ENCODE data around the gene SLX4IP. TPM values are rescaled to one million over a fixed set of nuclear protein-coding genes. Genes with fewer than 3 reads are reported as not detected.

SLX4IP gene
- total RNA-seq, 1 experiment from 2014 or later: 11.1 TPM

GRCh38 chr20:10658876-10659632 is 223.9 kb downstream of the SLX4IP start:
- Histone ChIP-seq H3K4me1 (ENCODE audit: control insufficient read depth in 1 of 2, insufficient read depth in 2 of 2, low read length in 2 of 2) (no peaks in the 10 kb centered on the region), H3K9me3 (ENCODE audit: control insufficient read depth in 1 of 2, insufficient read depth in 1 of 2, low read depth in 1 of 2, low read length in 2 of 2) (no peaks in the 10 kb centered on the region), H3K36me3 (ENCODE audit: control insufficient read depth in 1 of 2, insufficient read depth in 2 of 2, low read length in 2 of 2) (peaks cover 39 to 78% of the 10 kb centered on the region in 2 experiments; a peak in 3 of 4 replicates), H3K9ac (ENCODE audit: low read length) (no peak overlapping the region), H3K79me2 (ENCODE audit: insufficient read depth, low read length) (no peaks in the 10 kb centered on the region), H3K4me3 (replicated peaks in 1 of 2; ENCODE audit: low read depth in 1 of 2, low read length in 2 of 2) (no peak overlapping the region), H3K9me2 (ENCODE audit: insufficient read depth) (no peaks in the 10 kb centered on the region), H2AFZ (ENCODE audit: low read depth, low read length, poor library complexity, severe bottlenecking) (no peak overlapping the region), H4K20me1 (ENCODE audit: insufficient read depth) (no peaks in the 10 kb centered on the region; the same call in 1 of the 2 replicates), H3K27me3 (ENCODE audit: insufficient read depth, low read length) (no peaks in the 10 kb centered on the region), H3K4me2 (ENCODE audit: low read length) (no peak overlapping the region), H3K27ac (ENCODE audit: low read depth, low read length) (no peak overlapping the region)
- no peak for ATAC-seq
- intact Hi-C loops (cut with micrococcal nuclease): no loop called here
- ChIA-PET CTCF (no interaction called here), POLR2A (no interaction called here), RAD21 (ENCODE audit: low non-redundant PET in 1 of 2, low total read pairs in 2 of 2, uncharacterized antibody in 2 of 2, unreplicated experiment in 2 of 2) (no interaction called here)
- TF ChIP-seq SRF (IDR thresholded peaks at IDR 0.05; ENCODE audit: low read depth) (no peak), EZH2 (IDR thresholded peaks at IDR 0.05) (no peak), FOSL1 (IDR thresholded peaks at IDR 0.05; ENCODE audit: low read depth) (no peak), YY1 (IDR thresholded peaks at IDR 0.05; ENCODE audit: extremely low read depth, insufficient replicate concordance, low read depth, low read length) (no peak), MAX (IDR thresholded peaks at IDR 0.05) (no peak), REST (IDR thresholded peaks at IDR 0.05; ENCODE audit: low read depth) (no peak), RAD21 (IDR thresholded peaks at IDR 0.05; ENCODE audit: low read depth) (no peak), TCF7L2 (IDR thresholded peaks at IDR 0.05; ENCODE audit: borderline replicate concordance, extremely low read depth, insufficient read depth, insufficient read length) (no peak), ZNF274 (IDR thresholded peaks at IDR 0.05; ENCODE audit: low read depth, low read length) (no peak), POLR2A (IDR thresholded peaks at IDR 0.05; ENCODE audit: borderline replicate concordance, extremely low read depth, insufficient read depth, insufficient read length) (no peak), EZH2phosphoT487 (IDR thresholded peaks at IDR 0.05; ENCODE audit: borderline replicate concordance) (no peak), JUND (IDR thresholded peaks at IDR 0.05) (no peak), ATF3 (IDR thresholded peaks at IDR 0.05) (no peak), POLR2AphosphoS5 (IDR thresholded peaks at IDR 0.05; ENCODE audit: low read depth, low read length) (no peak), SP1 (IDR thresholded peaks at IDR 0.05; ENCODE audit: low read depth) (no peak), ELF1 (IDR thresholded peaks at IDR 0.05; ENCODE audit: borderline replicate concordance, low read depth) (no peak), SIN3A (IDR thresholded peaks at IDR 0.05; ENCODE audit: low read depth) (no peak), CBX3 (IDR thresholded peaks at IDR 0.05; ENCODE audit: low read depth) (no peak)
- TF ChIP-seq, protein P1, sequence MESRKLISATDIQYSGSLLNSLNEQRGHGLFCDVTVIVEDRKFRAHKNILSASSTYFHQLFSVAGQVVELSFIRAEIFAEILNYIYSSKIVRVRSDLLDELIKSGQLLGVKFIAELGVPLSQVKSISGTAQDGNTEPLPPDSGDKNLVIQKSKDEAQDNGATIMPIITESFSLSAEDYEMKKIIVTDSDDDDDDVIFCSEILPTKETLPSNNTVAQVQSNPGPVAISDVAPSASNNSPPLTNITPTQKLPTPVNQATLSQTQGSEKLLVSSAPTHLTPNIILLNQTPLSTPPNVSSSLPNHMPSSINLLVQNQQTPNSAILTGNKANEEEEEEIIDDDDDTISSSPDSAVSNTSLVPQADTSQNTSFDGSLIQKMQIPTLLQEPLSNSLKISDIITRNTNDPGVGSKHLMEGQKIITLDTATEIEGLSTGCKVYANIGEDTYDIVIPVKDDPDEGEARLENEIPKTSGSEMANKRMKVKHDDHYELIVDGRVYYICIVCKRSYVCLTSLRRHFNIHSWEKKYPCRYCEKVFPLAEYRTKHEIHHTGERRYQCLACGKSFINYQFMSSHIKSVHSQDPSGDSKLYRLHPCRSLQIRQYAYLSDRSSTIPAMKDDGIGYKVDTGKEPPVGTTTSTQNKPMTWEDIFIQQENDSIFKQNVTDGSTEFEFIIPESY (IDR thresholded peaks at IDR 0.05; ENCODE audit: extremely low read depth, insufficient replicate concordance, low read length): no peak
- no peak for DNase-seq (ENCODE audit: low read depth, low spot score)
- BruUV-seq (replicated peaks): no TSS peak

All from HCT116 (cell line).